Neural crest cell (in vitro differentiated cells): ENCODE measurements around the gene SMIM38. TPM values are rescaled to one million over a fixed set of nuclear protein-coding genes. Genes with fewer than 3 reads are reported as not detected.
"Not testable (repeated sequence)": the region's sequence is repeated elsewhere in the genome, so short reads cannot be mapped to it uniquely, and the experiment has no call there.

Source experiments
- DNase-seq: peaks from one replicate; pipeline ENCODE4 v3.0.0; 2021; ENCODE audit warnings: low read depth, mixed read lengths, low spot score
- H3K27ac Mint-ChIP-seq: one replicate; pipeline ENCODE4 v1.8.0; 2021; ENCODE audit warnings: mild to moderate bottlenecking, mixed read lengths; ENCODE audit not compliant: unreplicated experiment
- H3K27me3 Mint-ChIP-seq: 2 replicates; pipeline ENCODE4 v1.8.0; 2021; ENCODE audit warnings: low read depth, mild to moderate bottlenecking, mixed read lengths
- H3K36me3 Mint-ChIP-seq: 2 replicates; pipeline ENCODE4 v1.8.0; 2021; ENCODE audit warnings: low read depth, mild to moderate bottlenecking, mixed read lengths
- H3K4me1 Mint-ChIP-seq: 2 replicates; pipeline ENCODE4 v1.8.0; 2021; ENCODE audit warnings: mixed read lengths
- H3K4me3 Mint-ChIP-seq: one replicate; pipeline ENCODE4 v1.8.0; 2021; ENCODE audit warnings: mild to moderate bottlenecking, mixed read lengths
- H3K9me3 Mint-ChIP-seq: 2 replicates; pipeline ENCODE4 v1.8.0; 2021; ENCODE audit warnings: mixed read lengths
- total RNA-seq: library from RNA; stranded (reverse); gene quantifications from 2 replicates; pipeline ENCODE4 v1.2.1, GENCODE V29; 2021
- TF ChIP-seq, protein P1 (sequence below): fragments of 200-600 bp; sonication (generic); conservative IDR thresholded peaks from 2 replicates; pipeline ENCODE4 v1.5.0; 2021; ENCODE audit warnings: antibody characterized with exemption, mild to moderate bottlenecking

SMIM38 gene
- total RNA-seq, 1 donor from 2014 or later = 1.4 TPM

DNA sequence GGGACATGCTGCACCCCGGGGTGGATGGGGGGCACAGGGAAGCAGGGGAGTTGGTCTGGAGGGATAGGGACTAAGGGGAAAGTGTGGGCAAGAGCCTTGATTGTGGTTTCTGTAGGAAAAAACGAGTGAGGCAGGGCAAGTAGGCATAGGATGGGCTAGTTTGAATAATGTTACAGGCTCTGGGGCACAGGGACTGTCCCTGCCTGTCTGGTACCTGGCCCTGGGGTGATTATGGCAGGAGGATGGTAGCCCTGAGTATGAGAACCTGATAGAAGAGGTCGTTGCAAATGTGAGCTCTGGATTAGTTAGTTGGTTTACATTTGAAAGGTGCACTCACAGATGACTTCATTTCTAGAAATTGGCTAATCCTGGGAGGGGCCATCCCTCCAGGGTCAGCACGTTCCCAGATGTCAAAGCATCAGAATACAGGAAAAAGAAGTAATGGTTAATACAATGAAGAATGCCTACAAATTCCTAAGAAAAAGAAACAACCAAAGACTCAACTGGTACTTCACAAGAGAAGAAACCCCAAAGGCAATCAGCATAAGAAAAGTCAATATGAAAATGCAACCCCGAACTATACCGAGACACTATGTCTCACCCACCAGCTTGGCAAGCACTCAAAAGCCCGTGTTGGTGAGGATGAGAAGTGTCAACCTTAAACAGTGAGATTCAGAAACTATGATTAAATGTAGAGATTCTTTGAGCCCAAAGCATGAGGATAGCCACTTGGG is 11.3 kb upstream of the SMIM38 start:
- TF ChIP-seq, protein P1, sequence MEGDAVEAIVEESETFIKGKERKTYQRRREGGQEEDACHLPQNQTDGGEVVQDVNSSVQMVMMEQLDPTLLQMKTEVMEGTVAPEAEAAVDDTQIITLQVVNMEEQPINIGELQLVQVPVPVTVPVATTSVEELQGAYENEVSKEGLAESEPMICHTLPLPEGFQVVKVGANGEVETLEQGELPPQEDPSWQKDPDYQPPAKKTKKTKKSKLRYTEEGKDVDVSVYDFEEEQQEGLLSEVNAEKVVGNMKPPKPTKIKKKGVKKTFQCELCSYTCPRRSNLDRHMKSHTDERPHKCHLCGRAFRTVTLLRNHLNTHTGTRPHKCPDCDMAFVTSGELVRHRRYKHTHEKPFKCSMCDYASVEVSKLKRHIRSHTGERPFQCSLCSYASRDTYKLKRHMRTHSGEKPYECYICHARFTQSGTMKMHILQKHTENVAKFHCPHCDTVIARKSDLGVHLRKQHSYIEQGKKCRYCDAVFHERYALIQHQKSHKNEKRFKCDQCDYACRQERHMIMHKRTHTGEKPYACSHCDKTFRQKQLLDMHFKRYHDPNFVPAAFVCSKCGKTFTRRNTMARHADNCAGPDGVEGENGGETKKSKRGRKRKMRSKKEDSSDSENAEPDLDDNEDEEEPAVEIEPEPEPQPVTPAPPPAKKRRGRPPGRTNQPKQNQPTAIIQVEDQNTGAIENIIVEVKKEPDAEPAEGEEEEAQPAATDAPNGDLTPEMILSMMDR = no peak
- no peak overlapping the region for H3K27ac Mint-ChIP-seq
- no peak overlapping the region for H3K4me3 Mint-ChIP-seq
- H3K4me1 Mint-ChIP-seq = peaks cover 3% of the 10 kb centered on the region
- no peaks in the 10 kb centered on the region for H3K27me3 Mint-ChIP-seq
- H3K36me3 Mint-ChIP-seq = peaks cover 9% of the 10 kb centered on the region
- no peak for DNase-seq
- peaks cover 6% of the 10 kb centered on the region for H3K9me3 Mint-ChIP-seq

DNA sequence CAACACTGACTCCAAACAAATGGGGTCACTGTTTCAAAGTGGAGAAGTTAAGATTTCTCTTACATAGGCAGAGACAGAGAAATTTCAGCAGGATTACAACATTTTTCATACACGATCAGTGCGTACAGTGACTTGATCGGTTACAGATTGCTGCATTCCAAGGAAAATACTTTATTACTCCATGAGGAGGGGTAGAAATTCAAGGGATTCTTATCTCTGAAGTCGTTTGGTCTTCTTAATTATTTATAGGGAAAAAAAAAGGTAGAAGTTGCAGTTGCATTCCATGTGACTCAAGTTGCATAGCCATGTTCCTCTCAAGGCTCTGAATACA is 10.7 kb upstream of the SMIM38 start:
- Mint-ChIP-seq H3K4me3 (no peak overlapping the region), H3K36me3 (peaks cover 9% of the 10 kb centered on the region), H3K27me3 (no peaks in the 10 kb centered on the region), H3K4me1 (peaks cover 3% of the 10 kb centered on the region), H3K9me3 (peaks cover 6% of the 10 kb centered on the region), H3K27ac (no peak overlapping the region)
- TF ChIP-seq, protein P1 = no peak
- DNase-seq = no peak

DNA sequence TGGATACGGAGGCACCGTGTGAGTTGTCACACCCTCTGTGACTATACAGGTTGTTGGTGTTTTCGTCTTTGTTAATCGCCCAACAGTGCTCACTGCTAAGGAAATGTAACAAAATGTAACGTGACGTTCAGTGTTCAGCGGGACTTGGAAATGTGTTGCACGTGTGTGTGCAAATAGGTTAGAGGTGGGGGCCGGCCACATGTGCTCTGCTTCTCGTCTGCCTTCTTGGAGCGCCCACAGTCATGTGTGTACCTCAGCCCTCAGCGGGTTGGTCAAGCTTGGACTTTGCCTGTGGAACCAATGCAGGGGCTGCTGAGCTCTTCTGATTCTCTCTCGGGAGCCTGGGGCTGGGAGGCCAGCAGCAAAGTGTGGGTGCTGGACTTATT is 7.4 kb upstream of the SMIM38 start:
- no peak for DNase-seq
- H3K36me3 Mint-ChIP-seq = peaks cover 9% of the 10 kb centered on the region
- H3K9me3 Mint-ChIP-seq = peaks cover 8% of the 10 kb centered on the region
- peaks cover 29% of the 10 kb centered on the region for H3K4me1 Mint-ChIP-seq
- H3K27me3 Mint-ChIP-seq = peaks cover 3% of the 10 kb centered on the region
- H3K4me3 Mint-ChIP-seq = no peak overlapping the region
- TF ChIP-seq, protein P1 = no peak
- H3K27ac Mint-ChIP-seq = no peak overlapping the region

DNA sequence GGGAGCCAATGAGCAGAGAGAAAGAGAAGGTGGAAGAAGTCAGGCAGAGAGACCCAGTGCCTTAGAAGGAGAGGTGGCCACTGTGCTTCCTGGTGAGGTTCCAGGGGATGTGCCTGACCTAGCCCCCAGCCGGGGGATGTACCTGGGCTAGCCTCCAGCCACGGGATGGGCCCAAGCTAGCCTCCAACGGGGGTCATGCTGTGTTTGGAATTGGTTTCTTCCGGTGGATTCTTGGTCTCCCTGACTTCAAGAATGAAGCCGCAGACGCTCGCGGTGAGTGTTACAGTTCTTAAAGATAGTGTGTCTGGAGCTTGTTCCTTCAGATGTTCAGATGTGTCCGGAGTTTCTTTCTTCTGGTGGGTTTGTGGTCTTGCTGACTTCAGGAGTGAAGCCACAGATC is 6.9 kb upstream of the SMIM38 start:
- Mint-ChIP-seq H3K4me1 (peaks cover 32% of the 10 kb centered on the region), H3K27ac (no peak overlapping the region), H3K9me3 (peaks cover 8% of the 10 kb centered on the region), H3K4me3 (no peak overlapping the region), H3K36me3 (peaks cover 9% of the 10 kb centered on the region), H3K27me3 (peaks cover 3% of the 10 kb centered on the region)
- TF ChIP-seq, protein P1 = no peak
- no peak for DNase-seq

DNA sequence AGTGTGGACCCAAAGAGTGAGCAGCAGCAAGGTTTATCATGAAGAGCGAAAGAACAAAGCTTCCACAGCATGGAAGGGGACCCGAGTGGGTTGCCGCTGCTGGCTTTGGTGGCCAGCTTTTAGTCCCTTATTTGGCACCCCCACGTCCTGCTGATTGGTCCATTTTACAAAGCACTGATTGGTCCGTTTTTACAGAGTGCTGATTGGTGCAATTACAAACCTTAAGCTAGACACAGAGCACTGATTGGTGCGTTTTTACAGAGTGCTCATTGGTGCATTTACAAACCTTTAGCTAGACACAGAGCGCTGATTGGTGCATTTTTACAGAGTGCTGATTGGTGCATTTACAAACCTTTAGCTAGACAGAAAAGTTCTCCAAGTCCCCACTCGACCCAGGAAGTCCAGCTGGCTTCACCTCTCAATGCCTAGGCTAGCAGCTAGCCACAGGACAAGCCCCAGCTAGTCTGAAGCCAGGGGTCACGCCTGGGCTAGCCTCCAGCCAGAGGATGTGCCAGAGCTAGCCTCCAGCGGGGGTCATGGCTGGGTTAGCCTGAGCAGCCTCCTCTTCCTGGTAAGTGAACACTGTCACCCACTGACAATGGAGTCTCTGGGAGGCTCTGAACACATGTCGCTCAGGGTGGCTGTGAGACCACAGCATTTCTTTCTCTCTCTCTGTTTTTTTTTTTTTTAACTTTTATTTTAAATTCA is 6.2 kb upstream of the SMIM38 start:
- H3K36me3 Mint-ChIP-seq, H3K27me3 Mint-ChIP-seq, DNase-seq, H3K9me3 Mint-ChIP-seq, H3K27ac Mint-ChIP-seq, H3K4me3 Mint-ChIP-seq: not testable (repeated sequence)
- H3K4me1 Mint-ChIP-seq = peaks cover 32% of the 10 kb centered on the region

DNA sequence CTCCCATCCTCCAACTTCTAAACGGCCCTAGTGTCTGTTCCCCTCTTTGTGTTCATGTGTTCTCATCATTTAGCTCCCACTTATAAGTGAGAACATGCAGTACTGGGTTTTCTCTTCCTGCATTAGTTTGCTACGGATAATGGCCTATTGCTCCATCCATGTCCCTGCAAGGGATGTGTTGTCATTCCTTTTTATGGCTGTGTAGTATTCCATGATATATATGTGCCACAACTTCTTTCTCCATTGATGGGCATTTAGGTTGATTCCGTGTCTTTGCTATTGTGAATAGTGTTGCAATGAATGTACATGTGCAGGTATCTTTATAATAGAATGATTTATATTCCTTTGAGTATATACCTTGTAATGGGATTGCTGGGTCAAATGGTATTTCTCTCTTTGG is 5.6 kb upstream of the SMIM38 start:
- no peak for DNase-seq
- Mint-ChIP-seq H3K27me3 (peaks cover 3% of the 10 kb centered on the region), H3K4me1 (peaks cover 32% of the 10 kb centered on the region), H3K4me3 (no peak overlapping the region), H3K9me3 (peaks cover 8% of the 10 kb centered on the region), H3K36me3 (peaks cover 3% of the 10 kb centered on the region), H3K27ac (no peak overlapping the region)
- TF ChIP-seq, protein P1 = no peak
